ENCODE data around the gene SPRN. TPM values are rescaled to one million over a fixed set of nuclear protein-coding genes. Genes with fewer than 3 reads are reported as not detected.

The SPRN gene
- total RNA-seq, 1 experiment from 2014 or later: not detected

GRCh38 chr10:133446979-133447378 is 22.6 kb upstream of the SPRN start:
- intact Hi-C loops (cut with micrococcal nuclease; ENCODE audit: unreplicated experiment): no loop called here
- no TSS peak for BruUV-seq (replicated peaks)

DNA sequence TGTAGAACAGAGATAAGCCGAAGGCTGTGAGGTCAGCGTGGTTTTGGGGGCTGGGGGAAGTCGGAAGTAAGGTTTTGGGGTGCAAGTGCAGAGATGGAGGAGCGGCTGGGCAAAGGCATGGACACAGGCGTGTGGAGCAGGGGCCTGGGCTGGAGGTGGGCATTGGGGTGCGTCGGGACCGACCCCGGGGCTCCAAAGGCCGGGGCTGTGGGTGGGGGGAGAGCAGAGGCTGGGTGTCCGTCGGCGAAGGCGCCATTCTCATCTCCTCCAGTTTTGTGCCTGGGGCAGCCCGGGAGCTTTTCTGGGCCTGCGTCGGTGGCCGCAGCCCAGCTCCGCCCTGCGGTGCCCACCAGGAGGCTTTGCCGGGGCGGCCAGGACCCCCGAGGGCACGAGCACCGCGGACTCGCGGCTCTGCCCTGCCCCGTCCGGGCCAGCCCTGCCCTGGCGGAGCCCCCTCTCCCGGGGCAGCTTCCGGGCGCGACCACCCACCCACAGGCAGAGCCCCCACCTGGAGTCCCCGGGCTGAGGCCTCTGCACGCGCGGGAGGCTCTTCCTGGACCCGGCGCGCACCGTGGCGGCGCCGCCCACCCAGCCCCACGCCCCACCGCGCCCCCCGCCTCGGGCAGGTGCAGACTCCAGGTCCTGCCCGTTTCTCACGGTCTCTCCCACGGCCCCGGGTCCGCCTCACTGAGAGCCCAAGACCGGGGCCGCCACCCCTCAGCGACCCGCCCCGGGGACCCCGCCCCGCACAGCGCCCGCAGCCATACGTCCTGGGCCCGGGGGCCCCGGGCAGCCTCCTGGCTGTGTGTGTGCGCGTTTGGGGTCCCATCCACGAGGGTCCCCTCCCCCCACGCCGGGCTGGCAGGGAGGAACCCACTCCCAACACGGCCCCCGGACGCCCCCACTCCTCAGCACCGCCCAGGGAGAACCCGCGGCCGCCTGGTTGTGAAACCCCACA is 21.6 kb upstream of the SPRN start:
- Histone ChIP-seq H3K9me3 (ENCODE audit: low read depth, low read length, poor library complexity, severe bottlenecking) (peaks cover 24% of the 10 kb centered on the region), H3K4me3 (ENCODE audit: low read depth, low read length, poor library complexity, severe bottlenecking) (no peak overlapping the region), H3K36me3 (ENCODE audit: insufficient read depth, low read length, poor library complexity, severe bottlenecking) (no peaks in the 10 kb centered on the region), H3K4me1 (ENCODE audit: insufficient read depth, low read length, poor library complexity, severe bottlenecking) (no peaks in the 10 kb centered on the region), H3K27me3 (replicated peaks; ENCODE audit: insufficient read depth, low read depth, low read length, poor library complexity) (no peaks in the 10 kb centered on the region), H3K27ac (ENCODE audit: low read depth, low read length, poor library complexity, severe bottlenecking) (no peak overlapping the region)
- no TSS peak for BruUV-seq (replicated peaks)
- ChIA-PET POLR2A (ENCODE audit: low non-redundant PET) (no interaction called here), CTCF (no interaction called here)
- intact Hi-C loops (cut with micrococcal nuclease; ENCODE audit: unreplicated experiment): no loop called here
- TF ChIP-seq CTCF (conservative IDR thresholded peaks at IDR 0.05; ENCODE audit: low read depth, low read length) (no peak), EZH2 (IDR thresholded peaks at IDR 0.05; ENCODE audit: borderline replicate concordance, low read depth, low read length, poor library complexity, severe bottlenecking) (no peak)
- no peak for DNase-seq (ENCODE audit: low spot score)

More at GRCh38 chr10:133446979-133447378, 22.6 kb upstream of the SPRN start:
- H3K4me3 ChIP-seq (ENCODE audit: low read depth, low read length, poor library complexity, severe bottlenecking): no peak overlapping the region
- H3K27ac ChIP-seq (ENCODE audit: low read depth, low read length, poor library complexity, severe bottlenecking): no peak overlapping the region
- ChIA-PET POLR2A (ENCODE audit: low non-redundant PET) (no interaction called here), CTCF (no interaction called here)
- H3K4me1 ChIP-seq (ENCODE audit: insufficient read depth, low read length, poor library complexity, severe bottlenecking): no peaks in the 10 kb centered on the region
- H3K27me3 ChIP-seq (replicated peaks; ENCODE audit: insufficient read depth, low read depth, low read length, poor library complexity): no peaks in the 10 kb centered on the region
- no peaks in the 10 kb centered on the region for H3K36me3 ChIP-seq (ENCODE audit: insufficient read depth, low read length, poor library complexity, severe bottlenecking)
- DNase-seq (ENCODE audit: low spot score): no peak
- H3K9me3 ChIP-seq (ENCODE audit: low read depth, low read length, poor library complexity, severe bottlenecking): peaks cover 24% of the 10 kb centered on the region
- TF ChIP-seq CTCF (conservative IDR thresholded peaks at IDR 0.05; ENCODE audit: low read depth, low read length): no peak
- TF ChIP-seq EZH2 (IDR thresholded peaks at IDR 0.05; ENCODE audit: borderline replicate concordance, low read depth, low read length, poor library complexity, severe bottlenecking): no peak

GRCh38 chr10:133445268-133445732 is 20.9 kb upstream of the SPRN start:
- BruUV-seq (replicated peaks): no TSS peak

More at GRCh38 chr10:133445268-133445732, 20.9 kb upstream of the SPRN start:
- Histone ChIP-seq H3K9me3 (ENCODE audit: low read depth, low read length, poor library complexity, severe bottlenecking) (peaks cover 24% of the 10 kb centered on the region), H3K4me1 (ENCODE audit: insufficient read depth, low read length, poor library complexity, severe bottlenecking) (no peaks in the 10 kb centered on the region), H3K27me3 (replicated peaks; ENCODE audit: insufficient read depth, low read depth, low read length, poor library complexity) (no peaks in the 10 kb centered on the region), H3K27ac (ENCODE audit: low read depth, low read length, poor library complexity, severe bottlenecking) (no peak overlapping the region), H3K36me3 (ENCODE audit: insufficient read depth, low read length, poor library complexity, severe bottlenecking) (no peaks in the 10 kb centered on the region), H3K4me3 (ENCODE audit: low read depth, low read length, poor library complexity, severe bottlenecking) (no peak overlapping the region)
- DNase-seq (ENCODE audit: low spot score): no peak
- ChIA-PET CTCF (no interaction called here), POLR2A (ENCODE audit: low non-redundant PET) (no interaction called here)
- TF ChIP-seq EZH2 (IDR thresholded peaks at IDR 0.05; ENCODE audit: borderline replicate concordance, low read depth, low read length, poor library complexity, severe bottlenecking) (no peak), CTCF (conservative IDR thresholded peaks at IDR 0.05; ENCODE audit: low read depth, low read length) (no peak)
- intact Hi-C loops (cut with micrococcal nuclease; ENCODE audit: unreplicated experiment): no loop called here

Measured in A673 (cell line).